ENCODE data around the gene KCNJ9.
A peak's percentile ranks its signal among the peaks of the same experiment; 100 is the strongest.

KCNJ9 gene

GRCh38 chr1:160043543-160043942 lies 37.8 kb upstream of the KCNJ9 start:
- no peaks in the 10 kb centered on the region for H3F3A ChIP-seq (ENCODE audit: control insufficient read depth, insufficient read depth)
- no peak overlapping the region for H3K4me3 ChIP-seq (ENCODE audit: low read length)
- no peaks in the 10 kb centered on the region for H3K9me3 ChIP-seq (ENCODE audit: control insufficient read depth, insufficient read depth, low read length)
- no peaks in the 10 kb centered on the region for H3K79me2 ChIP-seq (ENCODE audit: control insufficient read depth, low read length)
- H4K20me1 ChIP-seq (ENCODE audit: control insufficient read depth, insufficient read depth, low read depth, low read length), result no peaks in the 10 kb centered on the region
- peaks cover 16% of the 10 kb centered on the region for H3K27me3 ChIP-seq (ENCODE audit: control insufficient read depth, low read length)
- no peak overlapping the region for H3K4me2 ChIP-seq (ENCODE audit: low read length)
- no peak for TF ChIP-seq EZH2phosphoT487 (IDR thresholded peaks at IDR 0.05; ENCODE audit: borderline replicate concordance, low read length)
- TF ChIP-seq, protein P1, sequence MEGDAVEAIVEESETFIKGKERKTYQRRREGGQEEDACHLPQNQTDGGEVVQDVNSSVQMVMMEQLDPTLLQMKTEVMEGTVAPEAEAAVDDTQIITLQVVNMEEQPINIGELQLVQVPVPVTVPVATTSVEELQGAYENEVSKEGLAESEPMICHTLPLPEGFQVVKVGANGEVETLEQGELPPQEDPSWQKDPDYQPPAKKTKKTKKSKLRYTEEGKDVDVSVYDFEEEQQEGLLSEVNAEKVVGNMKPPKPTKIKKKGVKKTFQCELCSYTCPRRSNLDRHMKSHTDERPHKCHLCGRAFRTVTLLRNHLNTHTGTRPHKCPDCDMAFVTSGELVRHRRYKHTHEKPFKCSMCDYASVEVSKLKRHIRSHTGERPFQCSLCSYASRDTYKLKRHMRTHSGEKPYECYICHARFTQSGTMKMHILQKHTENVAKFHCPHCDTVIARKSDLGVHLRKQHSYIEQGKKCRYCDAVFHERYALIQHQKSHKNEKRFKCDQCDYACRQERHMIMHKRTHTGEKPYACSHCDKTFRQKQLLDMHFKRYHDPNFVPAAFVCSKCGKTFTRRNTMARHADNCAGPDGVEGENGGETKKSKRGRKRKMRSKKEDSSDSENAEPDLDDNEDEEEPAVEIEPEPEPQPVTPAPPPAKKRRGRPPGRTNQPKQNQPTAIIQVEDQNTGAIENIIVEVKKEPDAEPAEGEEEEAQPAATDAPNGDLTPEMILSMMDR (IDR thresholded peaks at IDR 0.05; ENCODE audit: low read depth, low read length, poor library complexity, severe bottlenecking), result no peak
- no peaks in the 10 kb centered on the region for H3K36me3 ChIP-seq (ENCODE audit: control insufficient read depth, low read length)
- peaks cover 12% of the 10 kb centered on the region for H3K4me1 ChIP-seq (ENCODE audit: control insufficient read depth, low read length)
- H3K9me2 ChIP-seq (replicated peaks; ENCODE audit: control insufficient read depth, low read length), result no peaks in the 10 kb centered on the region
- H3K27ac ChIP-seq (ENCODE audit: low read depth, low read length), result no peak overlapping the region

DNA sequence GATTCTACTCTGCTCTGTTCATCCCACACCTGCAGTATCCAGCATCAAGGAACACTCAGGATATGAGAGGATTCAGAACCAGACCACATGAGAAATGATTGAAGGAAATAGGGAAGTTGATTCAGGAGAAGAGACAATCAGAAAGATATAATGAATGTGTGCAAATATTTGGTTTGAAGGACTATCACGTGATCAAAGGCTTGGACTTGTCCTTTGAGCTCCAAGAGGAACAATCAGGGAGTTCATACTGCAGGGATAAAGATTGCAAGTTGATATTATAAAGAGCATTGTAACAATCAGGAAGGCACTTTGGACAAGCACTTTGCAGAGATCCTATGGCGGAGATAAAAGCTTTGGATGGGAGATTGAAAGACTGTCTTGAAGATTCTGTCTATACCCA lies 35.7 kb upstream of the KCNJ9 start:
- TF ChIP-seq EZH2phosphoT487 (IDR thresholded peaks at IDR 0.05; ENCODE audit: borderline replicate concordance, low read length), result no peak
- TF ChIP-seq, protein P1 (IDR thresholded peaks at IDR 0.05; ENCODE audit: low read depth, low read length, poor library complexity, severe bottlenecking), result no peak
- Histone ChIP-seq H3K9me2 (replicated peaks; ENCODE audit: control insufficient read depth, low read length) (no peaks in the 10 kb centered on the region), H3K36me3 (ENCODE audit: control insufficient read depth, low read length) (no peaks in the 10 kb centered on the region), H3K27ac (ENCODE audit: low read depth, low read length) (no peak overlapping the region), H3K27me3 (ENCODE audit: control insufficient read depth, low read length) (peaks cover 22% of the 10 kb centered on the region), H3K4me2 (ENCODE audit: low read length) (no peak overlapping the region), H3K9me3 (ENCODE audit: control insufficient read depth, insufficient read depth, low read length) (no peaks in the 10 kb centered on the region), H3K4me3 (ENCODE audit: low read length) (no peak overlapping the region), H3K4me1 (ENCODE audit: control insufficient read depth, low read length) (peaks cover 12% of the 10 kb centered on the region), H3F3A (ENCODE audit: control insufficient read depth, insufficient read depth) (no peaks in the 10 kb centered on the region), H4K20me1 (ENCODE audit: control insufficient read depth, insufficient read depth, low read depth, low read length) (no peaks in the 10 kb centered on the region), H3K79me2 (ENCODE audit: control insufficient read depth, low read length) (no peaks in the 10 kb centered on the region)

- Histone ChIP-seq H4K20me1 (ENCODE audit: control insufficient read depth, insufficient read depth, low read depth, low read length) (no peaks in the 10 kb centered on the region), H3K27me3 (ENCODE audit: control insufficient read depth, low read length) (peaks cover 30% of the 10 kb centered on the region), H3F3A (ENCODE audit: control insufficient read depth, insufficient read depth) (no peaks in the 10 kb centered on the region), H3K79me2 (ENCODE audit: control insufficient read depth, low read length) (no peaks in the 10 kb centered on the region), H3K4me3 (ENCODE audit: low read length) (peak overlapping the region; percentile 63), H3K9me2 (replicated peaks; ENCODE audit: control insufficient read depth, low read length) (no peaks in the 10 kb centered on the region), H3K9me3 (ENCODE audit: control insufficient read depth, insufficient read depth, low read length) (no peaks in the 10 kb centered on the region), H3K4me2 (ENCODE audit: low read length) (peak overlapping the region; percentile 84), H3K36me3 (ENCODE audit: control insufficient read depth, low read length) (no peaks in the 10 kb centered on the region), H3K27ac (ENCODE audit: low read depth, low read length) (no peak overlapping the region), H3K4me1 (ENCODE audit: control insufficient read depth, low read length) (peaks cover 12% of the 10 kb centered on the region)
- TF ChIP-seq EZH2phosphoT487 (IDR thresholded peaks at IDR 0.05; ENCODE audit: borderline replicate concordance, low read length), result no peak
- TF ChIP-seq, protein P1 (IDR thresholded peaks at IDR 0.05; ENCODE audit: low read depth, low read length, poor library complexity, severe bottlenecking), result peak; percentile 89
Observed at GRCh38 chr1:160046494-160047110, 34.7 kb upstream of the KCNJ9 start.
